ENCODE measurements around the gene CREG2.

CREG2 gene

DNA sequence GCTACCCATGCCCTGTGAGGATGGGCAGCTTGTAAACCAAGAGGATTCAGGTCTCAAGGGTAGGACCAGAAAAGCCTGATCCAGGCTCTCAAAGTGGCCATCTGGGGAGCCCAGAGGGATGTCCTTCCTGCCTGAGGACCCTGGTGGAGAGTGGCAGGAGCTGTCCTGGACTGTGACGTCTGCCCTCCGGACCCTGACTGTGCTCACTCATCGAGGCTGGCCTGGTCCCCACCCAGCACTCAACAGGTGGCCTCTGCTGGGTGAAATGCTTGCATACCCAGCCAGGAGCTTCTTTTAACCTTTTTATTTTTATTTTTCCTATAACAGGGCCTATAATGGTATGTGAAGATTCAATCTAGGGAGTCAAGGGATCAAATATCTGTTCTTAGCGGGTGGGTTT is 24.5 kb downstream of the CREG2 start:
- TF ChIP-seq OSR1 (CRISPR knock-in tag; IDR thresholded peaks at IDR 0.05) (no peak), ISL1 (CRISPR knock-in tag; IDR thresholded peaks at IDR 0.05) (no peak), ARNTL (CRISPR knock-in tag; IDR thresholded peaks at IDR 0.05; ENCODE audit: borderline replicate concordance, low read depth) (no peak), TCF4 (CRISPR knock-in tag; IDR thresholded peaks at IDR 0.05; ENCODE audit: borderline replicate concordance) (no peak), ESRRG (CRISPR knock-in tag; IDR thresholded peaks at IDR 0.05) (no peak), ZNF70 (CRISPR knock-in tag; IDR thresholded peaks at IDR 0.05) (no peak), GLIS3 (CRISPR knock-in tag; IDR thresholded peaks at IDR 0.05) (no peak), ZNF565 (CRISPR knock-in tag; conservative IDR thresholded peaks at IDR 0.05; ENCODE audit: low read depth) (no peak), ZNF8 (CRISPR knock-in tag; IDR thresholded peaks at IDR 0.05) (no peak), PPARA (CRISPR knock-in tag; IDR thresholded peaks at IDR 0.05; ENCODE audit: borderline replicate concordance) (no peak), RARB (CRISPR knock-in tag; IDR thresholded peaks at IDR 0.05) (no peak), ZC3H10 (CRISPR knock-in tag; IDR thresholded peaks at IDR 0.05) (no peak), ZFP3 (CRISPR knock-in tag; IDR thresholded peaks at IDR 0.05) (no peak), ZFP30 (CRISPR knock-in tag; IDR thresholded peaks at IDR 0.05) (no peak)
- TF ChIP-seq, protein P1, sequence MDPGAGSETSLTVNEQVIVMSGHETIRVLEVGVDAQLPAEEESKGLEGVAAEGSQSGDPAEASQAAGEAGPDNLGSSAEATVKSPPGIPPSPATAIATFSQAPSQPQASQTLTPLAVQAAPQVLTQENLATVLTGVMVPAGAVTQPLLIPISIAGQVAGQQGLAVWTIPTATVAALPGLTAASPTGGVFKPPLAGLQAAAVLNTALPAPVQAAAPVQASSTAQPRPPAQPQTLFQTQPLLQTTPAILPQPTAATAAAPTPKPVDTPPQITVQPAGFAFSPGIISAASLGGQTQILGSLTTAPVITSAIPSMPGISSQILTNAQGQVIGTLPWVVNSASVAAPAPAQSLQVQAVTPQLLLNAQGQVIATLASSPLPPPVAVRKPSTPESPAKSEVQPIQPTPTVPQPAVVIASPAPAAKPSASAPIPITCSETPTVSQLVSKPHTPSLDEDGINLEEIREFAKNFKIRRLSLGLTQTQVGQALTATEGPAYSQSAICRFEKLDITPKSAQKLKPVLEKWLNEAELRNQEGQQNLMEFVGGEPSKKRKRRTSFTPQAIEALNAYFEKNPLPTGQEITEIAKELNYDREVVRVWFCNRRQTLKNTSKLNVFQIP (CRISPR knock-in tag; IDR thresholded peaks at IDR 0.05; ENCODE audit: borderline replicate concordance, low read depth): no peak
- TF ChIP-seq, protein P2, sequence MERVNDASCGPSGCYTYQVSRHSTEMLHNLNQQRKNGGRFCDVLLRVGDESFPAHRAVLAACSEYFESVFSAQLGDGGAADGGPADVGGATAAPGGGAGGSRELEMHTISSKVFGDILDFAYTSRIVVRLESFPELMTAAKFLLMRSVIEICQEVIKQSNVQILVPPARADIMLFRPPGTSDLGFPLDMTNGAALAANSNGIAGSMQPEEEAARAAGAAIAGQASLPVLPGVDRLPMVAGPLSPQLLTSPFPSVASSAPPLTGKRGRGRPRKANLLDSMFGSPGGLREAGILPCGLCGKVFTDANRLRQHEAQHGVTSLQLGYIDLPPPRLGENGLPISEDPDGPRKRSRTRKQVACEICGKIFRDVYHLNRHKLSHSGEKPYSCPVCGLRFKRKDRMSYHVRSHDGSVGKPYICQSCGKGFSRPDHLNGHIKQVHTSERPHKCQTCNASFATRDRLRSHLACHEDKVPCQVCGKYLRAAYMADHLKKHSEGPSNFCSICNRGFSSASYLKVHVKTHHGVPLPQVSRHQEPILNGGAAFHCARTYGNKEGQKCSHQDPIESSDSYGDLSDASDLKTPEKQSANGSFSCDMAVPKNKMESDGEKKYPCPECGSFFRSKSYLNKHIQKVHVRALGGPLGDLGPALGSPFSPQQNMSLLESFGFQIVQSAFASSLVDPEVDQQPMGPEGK (CRISPR knock-in tag; IDR thresholded peaks at IDR 0.05; ENCODE audit: borderline replicate concordance): no peak
- TF ChIP-seq, protein P3, sequence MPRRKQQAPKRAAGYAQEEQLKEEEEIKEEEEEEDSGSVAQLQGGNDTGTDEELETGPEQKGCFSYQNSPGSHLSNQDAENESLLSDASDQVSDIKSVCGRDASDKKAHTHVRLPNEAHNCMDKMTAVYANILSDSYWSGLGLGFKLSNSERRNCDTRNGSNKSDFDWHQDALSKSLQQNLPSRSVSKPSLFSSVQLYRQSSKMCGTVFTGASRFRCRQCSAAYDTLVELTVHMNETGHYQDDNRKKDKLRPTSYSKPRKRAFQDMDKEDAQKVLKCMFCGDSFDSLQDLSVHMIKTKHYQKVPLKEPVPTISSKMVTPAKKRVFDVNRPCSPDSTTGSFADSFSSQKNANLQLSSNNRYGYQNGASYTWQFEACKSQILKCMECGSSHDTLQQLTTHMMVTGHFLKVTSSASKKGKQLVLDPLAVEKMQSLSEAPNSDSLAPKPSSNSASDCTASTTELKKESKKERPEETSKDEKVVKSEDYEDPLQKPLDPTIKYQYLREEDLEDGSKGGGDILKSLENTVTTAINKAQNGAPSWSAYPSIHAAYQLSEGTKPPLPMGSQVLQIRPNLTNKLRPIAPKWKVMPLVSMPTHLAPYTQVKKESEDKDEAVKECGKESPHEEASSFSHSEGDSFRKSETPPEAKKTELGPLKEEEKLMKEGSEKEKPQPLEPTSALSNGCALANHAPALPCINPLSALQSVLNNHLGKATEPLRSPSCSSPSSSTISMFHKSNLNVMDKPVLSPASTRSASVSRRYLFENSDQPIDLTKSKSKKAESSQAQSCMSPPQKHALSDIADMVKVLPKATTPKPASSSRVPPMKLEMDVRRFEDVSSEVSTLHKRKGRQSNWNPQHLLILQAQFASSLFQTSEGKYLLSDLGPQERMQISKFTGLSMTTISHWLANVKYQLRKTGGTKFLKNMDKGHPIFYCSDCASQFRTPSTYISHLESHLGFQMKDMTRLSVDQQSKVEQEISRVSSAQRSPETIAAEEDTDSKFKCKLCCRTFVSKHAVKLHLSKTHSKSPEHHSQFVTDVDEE (CRISPR knock-in tag; IDR thresholded peaks at IDR 0.05): no peak
- TF ChIP-seq, protein P4, sequence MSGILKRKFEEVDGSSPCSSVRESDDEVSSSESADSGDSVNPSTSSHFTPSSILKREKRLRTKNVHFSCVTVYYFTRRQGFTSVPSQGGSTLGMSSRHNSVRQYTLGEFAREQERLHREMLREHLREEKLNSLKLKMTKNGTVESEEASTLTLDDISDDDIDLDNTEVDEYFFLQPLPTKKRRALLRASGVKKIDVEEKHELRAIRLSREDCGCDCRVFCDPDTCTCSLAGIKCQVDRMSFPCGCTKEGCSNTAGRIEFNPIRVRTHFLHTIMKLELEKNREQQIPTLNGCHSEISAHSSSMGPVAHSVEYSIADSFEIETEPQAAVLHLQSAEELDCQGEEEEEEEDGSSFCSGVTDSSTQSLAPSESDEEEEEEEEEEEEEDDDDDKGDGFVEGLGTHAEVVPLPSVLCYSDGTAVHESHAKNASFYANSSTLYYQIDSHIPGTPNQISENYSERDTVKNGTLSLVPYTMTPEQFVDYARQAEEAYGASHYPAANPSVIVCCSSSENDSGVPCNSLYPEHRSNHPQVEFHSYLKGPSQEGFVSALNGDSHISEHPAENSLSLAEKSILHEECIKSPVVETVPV (CRISPR knock-in tag; IDR thresholded peaks at IDR 0.05): no peak
- TF ChIP-seq, protein P5, sequence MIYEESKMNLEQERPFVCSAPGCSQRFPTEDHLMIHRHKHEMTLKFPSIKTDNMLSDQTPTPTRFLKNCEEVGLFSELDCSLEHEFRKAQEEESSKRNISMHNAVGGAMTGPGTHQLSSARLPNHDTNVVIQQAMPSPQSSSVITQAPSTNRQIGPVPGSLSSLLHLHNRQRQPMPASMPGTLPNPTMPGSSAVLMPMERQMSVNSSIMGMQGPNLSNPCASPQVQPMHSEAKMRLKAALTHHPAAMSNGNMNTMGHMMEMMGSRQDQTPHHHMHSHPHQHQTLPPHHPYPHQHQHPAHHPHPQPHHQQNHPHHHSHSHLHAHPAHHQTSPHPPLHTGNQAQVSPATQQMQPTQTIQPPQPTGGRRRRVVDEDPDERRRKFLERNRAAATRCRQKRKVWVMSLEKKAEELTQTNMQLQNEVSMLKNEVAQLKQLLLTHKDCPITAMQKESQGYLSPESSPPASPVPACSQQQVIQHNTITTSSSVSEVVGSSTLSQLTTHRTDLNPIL (CRISPR knock-in tag; IDR thresholded peaks at IDR 0.05; ENCODE audit: low read depth): no peak
- ATAC-seq: no peak

DNA sequence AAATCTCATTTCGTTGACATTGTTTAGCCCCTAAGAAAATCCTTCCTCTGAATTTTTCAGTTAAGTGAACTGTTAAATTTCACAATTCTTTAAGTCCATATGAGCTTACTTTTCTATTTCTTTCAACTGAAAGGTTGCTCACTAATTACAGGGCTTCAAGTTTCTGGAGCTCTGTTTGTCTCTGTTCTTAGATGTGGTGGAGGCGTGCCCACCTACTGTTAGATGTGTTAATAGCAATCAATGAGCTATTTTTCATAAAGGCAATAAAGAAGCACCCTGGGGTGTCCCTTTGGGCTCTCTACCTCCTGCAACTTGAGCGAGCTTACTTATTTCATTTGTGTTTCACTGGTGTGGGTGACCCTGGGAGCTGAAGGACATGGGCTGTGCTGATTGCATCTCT is 25.0 kb downstream of the CREG2 start:
- TF ChIP-seq CSDC2 (CRISPR knock-in tag; IDR thresholded peaks at IDR 0.05) (no peak), ZFP3 (CRISPR knock-in tag; IDR thresholded peaks at IDR 0.05) (no peak), RARB (CRISPR knock-in tag; IDR thresholded peaks at IDR 0.05) (no peak), ZC3H10 (CRISPR knock-in tag; IDR thresholded peaks at IDR 0.05) (no peak), ZNF70 (CRISPR knock-in tag; IDR thresholded peaks at IDR 0.05) (no peak), TOX (CRISPR knock-in tag; IDR thresholded peaks at IDR 0.05; ENCODE audit: borderline replicate concordance) (no peak), SNAI2 (CRISPR knock-in tag; IDR thresholded peaks at IDR 0.05) (no peak), PPARA (CRISPR knock-in tag; IDR thresholded peaks at IDR 0.05; ENCODE audit: borderline replicate concordance) (no peak), ZNF565 (CRISPR knock-in tag; conservative IDR thresholded peaks at IDR 0.05; ENCODE audit: low read depth) (no peak), ZNF8 (CRISPR knock-in tag; IDR thresholded peaks at IDR 0.05) (no peak)
- TF ChIP-seq, protein P1 (CRISPR knock-in tag; IDR thresholded peaks at IDR 0.05; ENCODE audit: borderline replicate concordance, low read depth): no peak
- TF ChIP-seq, protein P3 (CRISPR knock-in tag; IDR thresholded peaks at IDR 0.05): no peak
- TF ChIP-seq, protein P2 (CRISPR knock-in tag; IDR thresholded peaks at IDR 0.05; ENCODE audit: borderline replicate concordance): no peak
- TF ChIP-seq, protein P5 (CRISPR knock-in tag; IDR thresholded peaks at IDR 0.05; ENCODE audit: low read depth): no peak
- no peak for ATAC-seq

Measured in SK-N-SH treated with all-trans-retinoic acid at 6 μM for 48 hours (cell line).